Anterior cingulate cortex (tissue), 58 donors: ENCODE data around the gene TPSAB1.

ENCODE experiments used
- DNase-seq, 58 donors: peaks; one replicate each; lab custom pipeline; 2025; lab: John Stamatoyannopoulos, UW

TPSAB1 gene

GRCh38 chr16:1279945-1280589 is 39.6 kb downstream of the TPSAB1 start:
- no peak for DNase-seq

- DNase-seq = no peak
Observed at GRCh38 chr16:1280783-1281182, 40.3 kb downstream of the TPSAB1 start.

GRCh38 chr16:1281517-1281916 is 41.0 kb downstream of the TPSAB1 start:
- no peak for DNase-seq

GRCh38 chr16:1282324-1282973 is 41.9 kb downstream of the TPSAB1 start:
- DNase-seq = no peak

GRCh38 chr16:1283296-1283695 is 42.8 kb downstream of the TPSAB1 start:
- no peak for DNase-seq

- DNase-seq = no peak
Observed at GRCh38 chr16:1283996-1284616, 43.6 kb downstream of the TPSAB1 start.

- no peak for DNase-seq
Observed at GRCh38 chr16:1285669-1286512, 45.4 kb downstream of the TPSAB1 start.

GRCh38 chr16:1286513-1287094 is 46.1 kb downstream of the TPSAB1 start:
- DNase-seq = no peak

- no peak for DNase-seq
Observed at GRCh38 chr16:1287982-1288670, 47.6 kb downstream of the TPSAB1 start.

GRCh38 chr16:1288813-1289476 is 48.4 kb downstream of the TPSAB1 start:
- DNase-seq = no peak

- no peak for DNase-seq
Observed at GRCh38 chr16:1289477-1289866, 49.0 kb downstream of the TPSAB1 start.

GRCh38 chr16:1290063-1290501 is 49.6 kb downstream of the TPSAB1 start:
- DNase-seq = no peak

- DNase-seq = no peak
Observed at GRCh38 chr16:1290860-1291575, 50.5 kb downstream of the TPSAB1 start.

GRCh38 chr16:1291576-1291974 is 51.1 kb downstream of the TPSAB1 start:
- DNase-seq = no peak
